ENCODE results near the gene MAN2A1. TPM values are rescaled to one million over a fixed set of nuclear protein-coding genes. Genes with fewer than 3 reads are reported as not detected.

The MAN2A1 gene
- polyA plus RNA-seq, 3 donors = 17.0 to 23.0 (median 20.1) TPM

- Mint-ChIP-seq H3K36me3 (peaks cover 5% of the 10 kb centered on the region in 2 donors), H3K4me1 (no peaks in the 10 kb centered on the region), H3K4me3 (no peak overlapping the region)
These were observed 45.9 kb upstream of the MAN2A1 start for GRCh38 chr5:109643791-109644350.

GRCh38 chr5:109644829-109645228 lies 44.9 kb upstream of the MAN2A1 start:
- Histone ChIP-seq H3K9me3 (replicated peaks in 1 of 2; ENCODE audit: control insufficient read depth in 1 of 2, insufficient read depth in 1 of 2, low read length in 2 of 2) (peaks cover 0 to 8% of the 10 kb centered on the region in 2 donors), H3K4me1 (ENCODE audit: control insufficient read depth in 1 of 2, insufficient read depth in 2 of 2, low read length in 2 of 2) (no peaks in the 10 kb centered on the region), H2AFZ (ENCODE audit: insufficient read depth, low read depth, low read length, poor library complexity, severe bottlenecking) (no peak overlapping the region), H3K27ac (ENCODE audit: low read depth in 1 of 2, low read length in 2 of 2) (no peak overlapping the region), H3K27me3 (ENCODE audit: control insufficient read depth in 2 of 2, insufficient read depth in 2 of 2, low read length in 2 of 2) (no peaks in the 10 kb centered on the region), H3K4me2 (replicated peaks; ENCODE audit: extremely low read depth, low read length, poor library complexity, severe bottlenecking) (no peak overlapping the region), H3K79me2 (ENCODE audit: insufficient read depth, low read length) (no peaks in the 10 kb centered on the region), H4K20me1 (ENCODE audit: insufficient read depth, low read length) (no peaks in the 10 kb centered on the region), H3K4me3 (replicated peaks in 1 of 3; ENCODE audit: low read depth in 2 of 3, low read length in 3 of 3) (no peak overlapping the region), H3K36me3 (replicated peaks in 1 of 2; ENCODE audit: control insufficient read depth in 1 of 2, insufficient read depth in 2 of 2, low read length in 2 of 2) (no peaks in the 10 kb centered on the region), H3K9ac (ENCODE audit: insufficient read depth, low read length, poor library complexity, severe bottlenecking) (no peak overlapping the region)
- Mint-ChIP-seq H3K27me3 (ENCODE audit: low read depth in 3 of 3) (peaks cover 0 to 1% (median 0%) of the 10 kb centered on the region in 3 donors), H3K4me1 (no peaks in the 10 kb centered on the region), H3K36me3 (peaks cover 5% of the 10 kb centered on the region in 2 donors), H3K9me3 (peaks cover 2 to 12% (median 9%) of the 10 kb centered on the region in 7 donors), H3K4me3 (no peak overlapping the region), H3K27ac (no peak overlapping the region)
- no peak for TF ChIP-seq CTCF (IDR thresholded peaks at IDR 0.05)
- DNase-seq = no peak
- 88% methylated on average over 3 of the region's 7 CpGs for WGBS (ENCODE audit: insufficient coverage)
- intact Hi-C loops (cut with micrococcal nuclease) = no loop called here

More at GRCh38 chr5:109643791-109644350, 45.9 kb upstream of the MAN2A1 start:
- peaks cover 0 to 8% of the 10 kb centered on the region in 2 donors for H3K9me3 ChIP-seq (replicated peaks in 1 of 2; ENCODE audit: control insufficient read depth in 1 of 2, insufficient read depth in 1 of 2, low read length in 2 of 2)
- H3K27ac ChIP-seq (ENCODE audit: low read depth in 1 of 2, low read length in 2 of 2) = no peak overlapping the region
- H3K4me1 ChIP-seq (ENCODE audit: control insufficient read depth in 1 of 2, insufficient read depth in 2 of 2, low read length in 2 of 2) = no peaks in the 10 kb centered on the region
- no peak overlapping the region for H2AFZ ChIP-seq (ENCODE audit: insufficient read depth, low read depth, low read length, poor library complexity, severe bottlenecking)
- DNase-seq = no peak
- no CpG with 5 or more reads among the region's 4 CpGs for WGBS (ENCODE audit: insufficient coverage)
- H3K79me2 ChIP-seq (ENCODE audit: insufficient read depth, low read length) = no peaks in the 10 kb centered on the region
- H3K27me3 ChIP-seq (ENCODE audit: control insufficient read depth in 2 of 2, insufficient read depth in 2 of 2, low read length in 2 of 2) = no peaks in the 10 kb centered on the region
- no peak overlapping the region for H3K4me2 ChIP-seq (replicated peaks; ENCODE audit: extremely low read depth, low read length, poor library complexity, severe bottlenecking)
- H3K27ac Mint-ChIP-seq = no peak overlapping the region
- no peak for TF ChIP-seq CTCF (IDR thresholded peaks at IDR 0.05)
- no peaks in the 10 kb centered on the region for H4K20me1 ChIP-seq (ENCODE audit: insufficient read depth, low read length)
- H3K27me3 Mint-ChIP-seq (ENCODE audit: low read depth in 3 of 3) = peaks cover 0 to 1% (median 0%) of the 10 kb centered on the region in 3 donors
- H3K36me3 ChIP-seq (replicated peaks in 1 of 2; ENCODE audit: control insufficient read depth in 1 of 2, insufficient read depth in 2 of 2, low read length in 2 of 2) = no peaks in the 10 kb centered on the region
- H3K9ac ChIP-seq (ENCODE audit: insufficient read depth, low read length, poor library complexity, severe bottlenecking) = no peak overlapping the region
- intact Hi-C loops (cut with micrococcal nuclease) = no loop called here
- H3K9me3 Mint-ChIP-seq = peaks cover 2 to 12% (median 10%) of the 10 kb centered on the region in 7 donors
- no peak overlapping the region for H3K4me3 ChIP-seq (replicated peaks in 1 of 3; ENCODE audit: low read depth in 2 of 3, low read length in 3 of 3)
